ENCODE data around the gene LDHD.
A peak's percentile ranks its signal among the peaks of the same experiment; 100 is the strongest.

LDHD gene

GRCh38 chr16:75080205-75081029 lies 36.2 kb downstream of the LDHD start:
- DNase-seq (ENCODE audit: low read depth) = no peak

GRCh38 chr16:75079346-75079926 lies 37.1 kb downstream of the LDHD start:
- no peak for DNase-seq (ENCODE audit: low read depth)

GRCh38 chr16:75078886-75079285 lies 37.7 kb downstream of the LDHD start:
- no peak for DNase-seq (ENCODE audit: low read depth)

- no peak for DNase-seq (ENCODE audit: low read depth)
Measured at GRCh38 chr16:75075688-75076268, 40.8 kb downstream of the LDHD start.

GRCh38 chr16:75074920-75075687 lies 41.5 kb downstream of the LDHD start:
- DNase-seq (ENCODE audit: low read depth) = peak; percentile 97

- no peak for DNase-seq (ENCODE audit: low read depth)
Measured at GRCh38 chr16:75074304-75074793, 42.2 kb downstream of the LDHD start.

GRCh38 chr16:75073545-75074303 lies 42.9 kb downstream of the LDHD start:
- DNase-seq (ENCODE audit: low read depth) = no peak

GRCh38 chr16:75072239-75072947 lies 44.2 kb downstream of the LDHD start:
- no peak for DNase-seq (ENCODE audit: low read depth)

- no peak for DNase-seq (ENCODE audit: low read depth)
Measured at GRCh38 chr16:75071621-75072020, 45.0 kb downstream of the LDHD start.

- no peak for DNase-seq (ENCODE audit: low read depth)
Measured at GRCh38 chr16:75070012-75070841, 46.4 kb downstream of the LDHD start.

- no peak for DNase-seq (ENCODE audit: low read depth)
Measured at GRCh38 chr16:75068085-75069031, 48.2 kb downstream of the LDHD start.

GRCh38 chr16:75066861-75067447 lies 49.6 kb downstream of the LDHD start:
- DNase-seq (ENCODE audit: low read depth) = no peak

GRCh38 chr16:75065521-75066149 lies 50.9 kb downstream of the LDHD start:
- DNase-seq (ENCODE audit: low read depth) = no peak

- no peak for DNase-seq (ENCODE audit: low read depth)
Measured at GRCh38 chr16:75065149-75065505, 51.5 kb downstream of the LDHD start.

- peak; percentile 59 for DNase-seq (ENCODE audit: low read depth)
Measured at GRCh38 chr16:75064403-75065148, 52.0 kb downstream of the LDHD start.

- DNase-seq (ENCODE audit: low read depth) = no peak
Measured at GRCh38 chr16:75063549-75064088, 53.0 kb downstream of the LDHD start.

GRCh38 chr16:75062976-75063346 lies 53.6 kb downstream of the LDHD start:
- no peak for DNase-seq (ENCODE audit: low read depth)

All from CMK (cell line).